Endodermal cell (in vitro differentiated cells): ENCODE data around the gene SEPHS2. TPM values are rescaled to one million over a fixed set of nuclear protein-coding genes. Genes with fewer than 3 reads are reported as not detected.

Source experiments
- DNase-seq: peaks from one replicate; pipeline ENCODE4 v3.0.0-alpha.2; 2017
- H3K27ac ChIP-seq: 2 replicates; pipeline ENCODE4 v1.5.1; 2013; ENCODE audit warnings: mild to moderate bottlenecking, low read depth, low read length, moderate library complexity
- H3K27me3 ChIP-seq: 2 replicates; pipeline ENCODE4 v1.6.1; 2013; ENCODE audit warnings: mild to moderate bottlenecking, low read length, moderate library complexity; ENCODE audit not compliant: insufficient read depth, control insufficient read depth, poor library complexity, severe bottlenecking
- H3K36me3 ChIP-seq: 2 replicates; pipeline ENCODE4 v1.7.0; 2013; ENCODE audit warnings: mild to moderate bottlenecking, low read length, moderate library complexity; ENCODE audit not compliant: control insufficient read depth, insufficient read depth
- H3K4me1 ChIP-seq: one replicate; pipeline ENCODE4 v1.7.0; 2013; ENCODE audit warnings: low read length; ENCODE audit not compliant: control insufficient read depth, insufficient read depth
- H3K4me3 ChIP-seq: 2 replicates; pipeline ENCODE4 v1.5.1; 2013; ENCODE audit warnings: mild to moderate bottlenecking, low read length, moderate library complexity
- H3K9ac ChIP-seq: 2 replicates; pipeline ENCODE4 v1.6.1; 2013; ENCODE audit warnings: mild to moderate bottlenecking, low read length, moderate library complexity; ENCODE audit not compliant: poor library complexity, severe bottlenecking; ENCODE audit errors: extremely low read depth
- H3K9me3 ChIP-seq: 2 replicates; pipeline ENCODE4 v1.6.1; 2013; ENCODE audit warnings: mild to moderate bottlenecking, low read length, moderate library complexity; ENCODE audit not compliant: control insufficient read depth
- H3K27ac Mint-ChIP-seq: 2 replicates; pipeline ENCODE4 v1.8.0; 2020; ENCODE audit warnings: mixed read lengths
- H3K27me3 Mint-ChIP-seq: 2 replicates; pipeline ENCODE4 v1.8.0; 2021; ENCODE audit warnings: mild to moderate bottlenecking, mixed read lengths; ENCODE audit not compliant: insufficient read depth
- H3K36me3 Mint-ChIP-seq: 2 replicates; pipeline ENCODE4 v1.8.0; 2020; ENCODE audit warnings: low read depth, mixed read lengths
- H3K4me1 Mint-ChIP-seq: 2 replicates; pipeline ENCODE4 v1.8.0; 2020; ENCODE audit warnings: mixed read lengths
- H3K4me3 Mint-ChIP-seq: 2 replicates; pipeline ENCODE4 v1.8.0; 2020; ENCODE audit warnings: mild to moderate bottlenecking, moderate library complexity, mixed read lengths
- H3K9me3 Mint-ChIP-seq: 2 replicates; pipeline ENCODE4 v1.8.0; 2020; ENCODE audit warnings: mild to moderate bottlenecking, mixed read lengths
- WGBS, 2 experiments: methylation state at CpG; one replicate each; pipeline versions ENCODE4 v1.1.5 to v1.1.7; 2013; ENCODE audit warnings: missing lambda C conversion rate in 2 of 2, mixed read lengths in 1 of 2; ENCODE audit not compliant: insufficient coverage in 1 of 2, insufficient read length in 1 of 2; 5-methylcytosine and 5-hydroxymethylcytosine counted together
- total RNA-seq, 2 donors: library from RNA; stranded (reverse); fragmentation: NEBNext Ultra II Directional in 1 of 2; extraction: Animal tissue kit (Norgen Biotek cat#: 25700) in 1 of 2; gene quantifications; 2 replicates in 1 of 2; 3 replicates in 1 of 2; pipeline ENCODE4 v1.2.1, GENCODE V29; 2021
- TF ChIP-seq, protein P1 (sequence below): fragments of 200-600 bp; sonication (generic); conservative IDR thresholded peaks from 2 replicates; pipeline ENCODE4 v1.5.0; 2021; ENCODE audit warnings: antibody characterized with exemption, mild to moderate bottlenecking

SEPHS2 gene
- total RNA-seq, 2 donors from 2014 or later: 35.7 to 37.5 TPM

DNA sequence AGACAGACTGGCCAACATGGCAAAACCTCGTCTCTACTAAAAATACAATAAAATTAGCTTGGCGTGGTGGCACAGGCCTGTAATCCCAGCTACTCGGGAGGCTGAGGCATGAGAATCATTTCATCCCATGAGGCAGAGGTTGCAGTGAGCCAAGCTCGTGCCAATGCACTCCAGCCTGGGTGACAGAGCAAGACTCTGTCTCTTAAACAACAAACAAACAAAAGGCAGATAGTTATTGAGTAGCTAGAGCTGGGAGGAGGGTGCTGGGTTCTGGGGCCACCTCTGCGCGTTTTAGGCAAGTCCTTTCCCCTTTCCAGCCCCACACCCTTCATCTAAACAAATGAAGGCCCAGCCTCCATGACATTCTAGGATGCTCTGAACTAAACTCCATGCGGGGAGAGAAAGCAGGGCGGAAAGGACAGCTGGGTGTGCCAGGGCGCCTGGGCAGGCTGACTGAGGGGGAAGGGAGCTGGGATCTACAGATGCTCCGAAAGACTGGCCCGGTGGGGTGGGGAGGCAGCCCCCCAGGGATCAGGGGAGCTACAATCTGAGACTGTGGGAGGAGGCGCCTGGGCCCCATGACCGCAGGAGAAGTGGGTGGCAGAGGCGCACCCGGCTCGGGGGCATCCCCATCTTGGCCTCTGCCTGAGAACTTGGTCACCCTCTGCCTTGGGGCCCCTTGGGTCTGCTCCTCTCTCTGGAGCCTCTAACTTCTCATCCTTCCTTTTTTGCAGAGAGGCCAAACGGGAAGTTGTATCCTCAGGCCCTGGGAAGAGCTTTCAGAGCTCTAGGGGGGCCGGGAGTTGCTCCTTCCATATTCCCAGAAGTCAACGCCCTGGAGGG lies 27.8 kb upstream of the SEPHS2 start:
- Mint-ChIP-seq H3K36me3 (no peaks in the 10 kb centered on the region), H3K9me3 (no peaks in the 10 kb centered on the region), H3K27ac (no peak overlapping the region), H3K4me1 (no peaks in the 10 kb centered on the region), H3K4me3 (no peak overlapping the region), H3K27me3 (peaks cover 12% of the 10 kb centered on the region)
- 89 to 92% methylated on average over 8 to 17 of the region's 19 CpGs for WGBS, 2 experiments
- Histone ChIP-seq H3K27me3 (no peaks in the 10 kb centered on the region), H3K27ac (no peak overlapping the region), H3K36me3 (no peaks in the 10 kb centered on the region), H3K4me1 (no peaks in the 10 kb centered on the region), H3K4me3 (no peak overlapping the region), H3K9ac (no peak overlapping the region), H3K9me3 (no peaks in the 10 kb centered on the region)
- no peak for DNase-seq
- TF ChIP-seq, protein P1, sequence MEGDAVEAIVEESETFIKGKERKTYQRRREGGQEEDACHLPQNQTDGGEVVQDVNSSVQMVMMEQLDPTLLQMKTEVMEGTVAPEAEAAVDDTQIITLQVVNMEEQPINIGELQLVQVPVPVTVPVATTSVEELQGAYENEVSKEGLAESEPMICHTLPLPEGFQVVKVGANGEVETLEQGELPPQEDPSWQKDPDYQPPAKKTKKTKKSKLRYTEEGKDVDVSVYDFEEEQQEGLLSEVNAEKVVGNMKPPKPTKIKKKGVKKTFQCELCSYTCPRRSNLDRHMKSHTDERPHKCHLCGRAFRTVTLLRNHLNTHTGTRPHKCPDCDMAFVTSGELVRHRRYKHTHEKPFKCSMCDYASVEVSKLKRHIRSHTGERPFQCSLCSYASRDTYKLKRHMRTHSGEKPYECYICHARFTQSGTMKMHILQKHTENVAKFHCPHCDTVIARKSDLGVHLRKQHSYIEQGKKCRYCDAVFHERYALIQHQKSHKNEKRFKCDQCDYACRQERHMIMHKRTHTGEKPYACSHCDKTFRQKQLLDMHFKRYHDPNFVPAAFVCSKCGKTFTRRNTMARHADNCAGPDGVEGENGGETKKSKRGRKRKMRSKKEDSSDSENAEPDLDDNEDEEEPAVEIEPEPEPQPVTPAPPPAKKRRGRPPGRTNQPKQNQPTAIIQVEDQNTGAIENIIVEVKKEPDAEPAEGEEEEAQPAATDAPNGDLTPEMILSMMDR: no peak

DNA sequence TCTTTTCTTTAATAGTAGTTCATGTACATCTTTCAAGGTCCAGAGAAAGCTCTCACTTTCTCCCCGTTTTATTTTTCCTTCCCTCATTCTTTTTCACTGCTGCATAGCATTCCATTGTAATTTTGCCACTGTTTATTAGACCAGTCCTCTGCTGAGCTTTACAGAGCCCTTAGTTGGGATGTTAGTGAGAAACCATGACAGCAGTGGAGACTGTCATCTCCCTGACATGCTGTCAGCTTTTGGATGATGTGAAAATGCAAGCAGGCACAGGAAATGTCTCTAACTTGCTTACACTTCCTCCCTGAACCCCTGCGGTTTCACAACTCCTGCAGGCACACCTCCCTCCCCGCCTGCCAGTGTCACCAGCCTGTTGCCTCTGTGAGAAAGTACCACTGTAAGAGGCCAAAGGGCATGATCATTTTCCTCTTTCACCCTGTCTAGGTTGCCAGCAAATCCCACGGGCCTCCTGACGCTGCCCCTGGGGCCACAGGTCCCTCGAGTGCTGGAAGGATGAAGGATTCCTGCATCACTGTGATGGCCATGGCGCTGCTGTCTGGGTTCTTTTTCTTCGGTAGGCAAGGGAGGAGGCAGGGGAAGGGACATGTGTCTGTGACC lies 26.8 kb upstream of the SEPHS2 start, which contains the start of gene ITGAL:
Gene ITGAL (plus strand): TSS at position 415 of the 615 bp plus-strand sequence. CDS start 96 bp downstream, at position 511.
- Mint-ChIP-seq H3K27ac (no peak within 1 kb of the TSS), H3K4me1 (no peaks in the 10 kb centered on the region), H3K4me3 (no peak within 1 kb of the TSS), H3K36me3 (no peaks in the 10 kb centered on the region), H3K27me3 (peaks cover 7% of the 10 kb centered on the region), H3K9me3 (no peaks in the 10 kb centered on the region)
- no peak within 1 kb of the TSS for H3K9ac ChIP-seq
- no peak within 1 kb of the TSS for H3K27ac ChIP-seq
- H3K4me3 ChIP-seq: no peak within 1 kb of the TSS
- no peaks in the 10 kb centered on the region for H3K27me3 ChIP-seq
- TF ChIP-seq, protein P1: no peak
- WGBS, 2 experiments: 87 to 90% methylated on average over 6 to 8 of the region's 8 CpGs
- no peak for DNase-seq
- no peaks in the 10 kb centered on the region for H3K9me3 ChIP-seq
- H3K4me1 ChIP-seq: no peaks in the 10 kb centered on the region
- no peaks in the 10 kb centered on the region for H3K36me3 ChIP-seq

DNA sequence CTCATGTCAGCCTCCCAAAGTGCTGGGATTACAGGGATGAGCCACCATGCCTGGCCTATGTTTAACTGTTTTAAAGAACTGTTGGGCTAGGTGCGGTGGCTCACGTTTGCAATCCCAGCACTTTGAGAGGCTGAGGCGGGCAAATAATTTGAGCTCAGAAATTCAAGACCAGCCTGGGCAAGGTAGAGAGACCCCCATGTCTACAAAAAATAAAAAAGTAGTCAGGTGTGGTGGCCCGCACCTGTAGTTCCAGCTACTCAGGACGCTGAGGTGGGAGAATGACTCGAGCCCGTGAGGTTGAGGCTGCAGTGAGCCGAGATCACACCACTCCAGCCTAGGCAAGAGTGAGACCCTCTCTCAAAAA lies 24.9 kb upstream of the SEPHS2 start:
- H3K4me1 ChIP-seq: no peaks in the 10 kb centered on the region
- H3K9me3 ChIP-seq: no peaks in the 10 kb centered on the region
- Mint-ChIP-seq H3K9me3 (no peaks in the 10 kb centered on the region), H3K4me1 (no peaks in the 10 kb centered on the region), H3K27me3 (peaks cover 5% of the 10 kb centered on the region), H3K27ac (no peak overlapping the region), H3K36me3 (no peaks in the 10 kb centered on the region), H3K4me3 (no peak overlapping the region)
- WGBS, 2 experiments: 91% methylated on average over 8 of the region's 8 CpGs; no CpG with 5 or more reads in 1 of the 2 experiments
- H3K9ac ChIP-seq: no peak overlapping the region
- TF ChIP-seq, protein P1: no peak
- no peaks in the 10 kb centered on the region for H3K36me3 ChIP-seq
- no peak overlapping the region for H3K4me3 ChIP-seq
- H3K27ac ChIP-seq: no peak overlapping the region
- no peaks in the 10 kb centered on the region for H3K27me3 ChIP-seq
- no peak for DNase-seq
